Breast epithelium (tissue), 3 donors: ENCODE data around the gene P2RX6.
A peak's percentile ranks its signal among the peaks of the same experiment; 100 is the strongest.

ENCODE experiments used
- POLR2AphosphoS5 ChIP-seq, 3 donors: sonication (generic); formaldehyde crosslinking; IDR thresholded peaks; one replicate each; pipeline ENCODE4 v1.6.1; 2017; ENCODE audit warnings: antibody characterized with exemption in 3 of 3
- TF ChIP-seq, protein P1 (sequence below), 3 donors: fragments of 450-650 bp; IDR thresholded peaks; one replicate each; pipeline ENCODE4 v1.5.1; 2016 to 2017; ENCODE audit warnings: antibody characterized with exemption in 3 of 3, mild to moderate bottlenecking in 3 of 3, moderate library complexity in 3 of 3

DNA sequence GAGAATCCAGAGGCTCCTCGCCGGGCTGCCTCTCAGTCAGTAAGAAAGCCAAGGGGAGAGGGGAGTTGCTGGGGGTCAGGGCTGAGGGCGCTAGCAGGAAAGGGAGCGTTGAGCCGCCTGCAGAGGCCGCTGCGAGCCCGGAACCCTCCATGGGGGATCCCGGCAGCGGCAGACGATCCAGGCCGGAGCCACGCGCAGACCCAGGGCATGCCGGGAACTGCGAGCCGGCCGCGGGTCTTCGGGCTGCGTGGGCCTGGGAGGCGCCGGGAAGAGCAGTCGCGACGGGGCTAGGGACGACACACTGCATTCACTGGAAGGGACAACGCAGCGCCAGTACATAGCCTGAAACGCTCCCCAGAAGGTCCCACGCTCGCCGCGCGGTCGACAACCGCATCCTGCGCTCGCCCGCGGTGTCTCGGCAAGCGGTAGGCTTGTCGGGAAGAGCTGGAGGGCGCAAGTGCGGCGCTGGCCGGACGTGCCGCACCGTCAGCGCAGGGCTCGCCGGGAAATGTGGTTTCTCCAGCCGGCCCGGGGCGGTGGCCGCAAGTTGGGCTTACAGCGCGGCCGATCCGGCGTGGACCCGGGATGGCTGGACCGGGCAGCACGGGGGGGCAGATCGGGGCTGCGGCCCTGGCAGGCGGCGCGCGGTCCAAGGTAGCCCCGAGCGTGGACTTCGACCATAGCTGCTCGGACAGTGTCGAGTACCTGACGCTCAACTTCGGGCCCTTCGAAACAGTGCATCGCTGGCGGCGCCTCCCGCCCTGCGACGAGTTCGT is 33.0 kb upstream of the P2RX6 start, which contains the start of gene LZTR1:
- TF ChIP-seq, protein P1, sequence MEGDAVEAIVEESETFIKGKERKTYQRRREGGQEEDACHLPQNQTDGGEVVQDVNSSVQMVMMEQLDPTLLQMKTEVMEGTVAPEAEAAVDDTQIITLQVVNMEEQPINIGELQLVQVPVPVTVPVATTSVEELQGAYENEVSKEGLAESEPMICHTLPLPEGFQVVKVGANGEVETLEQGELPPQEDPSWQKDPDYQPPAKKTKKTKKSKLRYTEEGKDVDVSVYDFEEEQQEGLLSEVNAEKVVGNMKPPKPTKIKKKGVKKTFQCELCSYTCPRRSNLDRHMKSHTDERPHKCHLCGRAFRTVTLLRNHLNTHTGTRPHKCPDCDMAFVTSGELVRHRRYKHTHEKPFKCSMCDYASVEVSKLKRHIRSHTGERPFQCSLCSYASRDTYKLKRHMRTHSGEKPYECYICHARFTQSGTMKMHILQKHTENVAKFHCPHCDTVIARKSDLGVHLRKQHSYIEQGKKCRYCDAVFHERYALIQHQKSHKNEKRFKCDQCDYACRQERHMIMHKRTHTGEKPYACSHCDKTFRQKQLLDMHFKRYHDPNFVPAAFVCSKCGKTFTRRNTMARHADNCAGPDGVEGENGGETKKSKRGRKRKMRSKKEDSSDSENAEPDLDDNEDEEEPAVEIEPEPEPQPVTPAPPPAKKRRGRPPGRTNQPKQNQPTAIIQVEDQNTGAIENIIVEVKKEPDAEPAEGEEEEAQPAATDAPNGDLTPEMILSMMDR (IDR thresholded peaks at IDR 0.05): peak in 2 of 3 donors; percentile 24 to 35
- TF ChIP-seq POLR2AphosphoS5 (IDR thresholded peaks at IDR 0.05): peak; percentile 92 to 97 (median 97)
